Posterior cingulate gyrus (tissue), 11 donors: ENCODE data around the gene HS6ST3.

ENCODE experiments used
- DNase-seq, 10 donors: peaks; one replicate each; pipeline versions ENCODE4 v3.0.0 to v3.0.0-alpha.2; 2020 to 2021; ENCODE audit warnings: mixed read lengths in 3 of 10
- intact Hi-C: fragments of 100-400 bp; cut with DNase I; formaldehyde crosslinking; loops from one replicate; pipeline ENCODE4 v1.15.1; 2023

The HS6ST3 gene

DNA sequence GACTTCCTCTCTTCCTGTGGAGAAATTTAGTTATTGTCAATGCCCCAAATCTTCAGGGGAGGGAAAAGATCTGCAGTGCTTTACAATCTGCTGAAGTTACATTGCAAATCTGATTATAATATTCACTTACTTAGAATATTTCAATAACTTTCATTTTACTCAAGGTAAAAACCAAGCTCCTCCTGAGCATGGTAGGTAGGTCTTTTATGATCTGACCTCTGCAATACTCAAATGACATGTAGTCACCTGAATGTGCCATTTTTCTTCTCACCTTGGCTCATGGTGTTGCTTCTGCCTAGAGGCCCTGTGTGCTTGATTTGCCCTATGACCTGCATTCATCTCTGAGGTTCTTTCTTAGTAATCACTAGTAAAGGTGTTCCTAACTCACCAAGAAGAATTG, 331.4 kb downstream of the HS6ST3 start:
- intact Hi-C loops, result no loop called here
- DNase-seq, result no peak

DNA sequence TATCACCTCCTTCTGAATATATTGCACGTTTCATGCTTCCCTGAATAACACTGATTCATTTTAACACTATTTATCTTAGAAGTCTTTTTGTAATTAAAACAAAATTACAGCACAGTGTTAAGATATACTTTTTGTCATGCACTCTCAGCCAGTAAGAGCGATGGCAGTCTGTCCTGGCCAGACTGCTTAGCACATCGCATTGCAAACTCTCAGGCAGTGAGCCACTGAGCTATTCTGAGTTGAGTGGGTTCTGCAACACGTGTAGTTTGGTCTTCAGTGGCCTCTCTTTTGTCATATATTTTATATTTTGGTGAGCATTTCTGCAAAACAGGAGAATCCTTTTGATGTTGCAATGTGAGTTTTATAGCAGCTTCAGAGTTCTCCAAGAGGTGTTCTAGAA, 332.1 kb downstream of the HS6ST3 start:
- intact Hi-C loops, result no loop called here
- peak in 4 of 10 donors; percentile 15 to 62 (median 26) for DNase-seq

DNA sequence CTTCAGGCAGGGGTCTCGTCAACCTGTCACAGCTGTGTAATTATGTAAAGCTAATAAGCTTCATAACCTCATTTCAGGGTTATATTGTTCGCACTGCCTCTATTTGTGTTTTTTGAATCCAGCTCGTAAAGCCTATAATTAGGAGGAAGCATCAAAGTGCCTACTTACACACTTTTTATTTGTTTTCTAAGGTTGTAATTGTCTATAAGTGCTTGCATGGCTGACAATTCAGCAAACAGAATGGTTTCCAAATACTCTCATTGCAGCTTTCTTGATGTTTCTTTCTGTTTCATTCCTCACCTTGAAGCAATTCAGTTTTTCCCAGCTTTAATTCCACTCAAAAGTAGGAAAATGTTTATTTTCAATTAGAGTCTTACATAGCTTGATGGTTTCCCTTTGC, 336.3 kb downstream of the HS6ST3 start:
- DNase-seq, result no peak
- intact Hi-C loops, result no loop called here

DNA sequence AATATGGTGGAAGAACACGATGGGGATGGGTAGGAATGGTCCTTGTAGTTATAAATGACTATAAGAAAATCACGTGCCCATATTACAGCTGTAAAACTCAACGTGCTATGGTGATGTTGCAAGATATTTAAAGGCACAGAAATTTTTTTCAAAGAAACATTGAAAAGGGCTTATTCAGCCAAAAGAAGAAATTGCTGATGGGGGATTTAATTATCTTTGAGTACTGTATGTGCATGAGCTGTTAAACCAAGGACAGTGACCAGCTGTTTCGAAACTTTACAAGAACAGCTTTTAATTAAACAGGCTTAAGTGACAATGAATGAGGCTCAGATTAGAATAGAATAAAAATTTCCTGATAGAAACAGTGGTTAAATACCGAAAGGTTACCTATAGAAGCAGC, 339.0 kb downstream of the HS6ST3 start:
- intact Hi-C loops, result no loop called here
- DNase-seq, result no peak

DNA sequence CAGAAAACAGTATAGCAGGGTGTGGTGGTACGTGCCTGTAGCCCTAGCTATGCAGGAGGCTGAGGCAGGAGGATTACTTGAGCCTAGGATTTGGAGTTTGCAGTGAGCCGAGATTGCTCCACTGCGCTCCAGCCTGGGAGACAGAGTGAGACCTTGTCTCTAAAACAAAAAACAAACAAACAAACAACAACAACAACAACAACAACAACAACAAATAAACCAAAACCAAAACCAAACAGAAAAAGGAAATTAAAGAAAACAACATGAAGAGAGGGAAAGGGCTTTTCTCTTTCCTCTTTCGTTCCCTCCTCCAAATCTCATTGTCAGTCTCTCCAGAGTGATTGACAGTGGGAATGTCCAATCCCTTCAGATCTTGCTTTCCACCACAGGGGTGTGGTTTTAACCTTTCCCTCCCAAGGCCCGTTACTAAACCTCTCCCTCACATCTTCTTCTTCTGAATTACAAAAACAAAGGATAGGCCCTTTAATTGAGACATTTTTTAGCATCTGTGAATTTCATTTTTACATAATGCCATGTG, 341.2 kb downstream of the HS6ST3 start:
- DNase-seq, result no peak
- intact Hi-C loops, result no loop called here

DNA sequence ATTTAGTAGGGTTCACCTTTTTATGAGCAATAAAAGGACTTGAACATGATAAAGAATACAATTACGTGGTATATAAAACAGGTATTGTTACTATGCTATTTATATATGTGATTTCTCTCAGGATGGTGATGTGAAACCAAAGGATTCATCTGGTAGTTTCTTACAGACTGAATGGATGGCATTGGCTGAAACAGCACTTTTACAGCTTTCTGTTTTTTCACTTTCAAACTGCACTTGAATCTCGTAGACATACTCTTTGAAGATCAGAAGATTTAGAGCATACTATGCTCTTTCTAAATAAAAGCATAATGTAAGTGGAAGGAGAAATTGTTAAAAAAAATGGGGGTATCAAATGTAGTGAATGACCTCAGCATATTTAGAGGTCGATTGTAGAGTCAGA, 354.8 kb downstream of the HS6ST3 start:
- intact Hi-C loops, result no loop called here
- DNase-seq, result no peak

DNA sequence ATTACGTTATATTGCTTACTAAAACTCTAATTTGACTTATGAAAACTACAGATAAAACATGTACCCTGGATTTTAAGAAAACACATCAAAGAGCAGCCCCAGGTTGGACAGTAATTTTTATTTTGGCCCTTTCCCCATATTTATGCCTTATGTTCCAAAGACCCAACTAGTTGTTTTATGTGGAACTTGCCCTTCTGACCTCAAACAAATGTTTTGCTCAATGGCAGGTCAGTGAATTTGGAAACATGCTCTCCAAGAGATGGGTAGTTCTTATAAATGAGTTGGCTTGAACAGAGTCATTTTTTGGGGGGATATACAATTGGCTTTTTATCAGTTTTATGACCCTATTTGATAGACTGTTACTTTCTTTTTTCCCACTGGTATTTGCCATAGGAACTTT, 360.0 kb downstream of the HS6ST3 start:
- DNase-seq, result no peak
- intact Hi-C loops, result no loop called here

DNA sequence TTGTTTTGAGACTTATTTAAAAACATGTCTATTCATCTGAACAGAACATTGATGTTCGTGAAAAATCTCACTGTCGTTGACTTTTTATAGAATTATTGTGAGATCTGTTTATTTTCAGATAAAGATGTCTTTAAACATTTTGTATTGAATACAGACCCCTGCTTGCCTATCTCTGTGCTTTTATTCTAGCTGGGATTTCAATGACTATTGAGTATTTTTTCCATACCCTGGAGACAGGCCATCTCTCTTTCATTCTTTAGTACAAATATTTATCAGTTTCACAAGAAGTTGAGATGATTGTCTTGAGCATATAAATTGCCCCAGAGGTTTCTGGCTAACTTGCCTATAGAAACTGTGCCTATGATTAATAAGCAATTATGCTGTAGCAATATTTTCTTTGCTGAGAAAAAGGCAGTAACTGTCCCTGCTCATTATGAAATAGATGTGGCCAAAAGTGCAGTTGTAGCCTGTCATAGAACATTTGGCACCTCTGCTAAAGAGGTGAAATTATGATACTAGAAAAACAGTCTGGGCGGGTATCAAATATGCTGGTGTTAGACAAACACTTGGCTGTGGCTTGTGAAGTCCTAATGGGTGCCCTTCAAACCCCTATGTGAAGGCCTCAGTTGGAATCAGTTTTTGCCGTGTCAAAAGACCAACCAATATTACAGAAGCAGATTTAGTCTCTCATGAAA, 360.6 kb downstream of the HS6ST3 start:
- DNase-seq, result no peak
- intact Hi-C loops, result no loop called here

DNA sequence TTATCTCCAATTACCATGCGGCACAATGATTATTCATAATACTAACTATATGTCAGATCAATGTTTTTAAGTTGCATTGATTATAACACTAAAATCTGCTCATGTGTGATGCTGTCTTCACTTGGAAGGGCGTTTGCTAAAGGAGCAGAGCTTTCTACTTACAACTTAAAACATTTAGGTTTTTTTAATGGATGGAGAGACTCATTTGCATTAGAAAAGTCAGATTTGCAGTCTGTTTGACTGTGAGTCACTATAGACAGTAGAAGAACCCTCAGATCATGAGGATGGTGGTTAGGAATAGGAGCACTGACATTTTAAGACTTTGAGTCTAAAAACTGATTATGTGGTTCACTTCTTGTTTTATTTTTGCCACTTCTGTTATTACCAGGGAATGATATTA, 364.6 kb downstream of the HS6ST3 start:
- intact Hi-C loops, result no loop called here
- DNase-seq, result no peak

DNA sequence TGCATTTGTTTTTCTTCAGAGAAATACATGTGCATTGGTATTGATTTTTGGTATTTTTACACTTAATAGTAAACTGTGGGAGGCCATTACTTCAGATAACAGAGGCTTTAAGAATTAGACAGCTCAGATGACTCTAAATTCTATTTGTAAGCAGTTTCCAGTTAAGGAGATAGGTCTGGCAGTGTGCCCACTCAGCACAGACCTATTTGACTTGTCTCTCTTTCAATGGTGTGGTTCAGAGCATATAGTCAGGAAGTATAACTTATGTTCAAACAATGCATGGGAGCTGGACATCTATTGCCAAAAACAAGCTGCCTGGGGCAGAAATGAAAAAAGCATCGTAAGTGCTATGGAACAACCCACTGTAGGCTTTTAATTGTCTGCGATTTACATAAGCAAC, 370.7 kb downstream of the HS6ST3 start:
- DNase-seq, result no peak
- intact Hi-C loops, result no loop called here

DNA sequence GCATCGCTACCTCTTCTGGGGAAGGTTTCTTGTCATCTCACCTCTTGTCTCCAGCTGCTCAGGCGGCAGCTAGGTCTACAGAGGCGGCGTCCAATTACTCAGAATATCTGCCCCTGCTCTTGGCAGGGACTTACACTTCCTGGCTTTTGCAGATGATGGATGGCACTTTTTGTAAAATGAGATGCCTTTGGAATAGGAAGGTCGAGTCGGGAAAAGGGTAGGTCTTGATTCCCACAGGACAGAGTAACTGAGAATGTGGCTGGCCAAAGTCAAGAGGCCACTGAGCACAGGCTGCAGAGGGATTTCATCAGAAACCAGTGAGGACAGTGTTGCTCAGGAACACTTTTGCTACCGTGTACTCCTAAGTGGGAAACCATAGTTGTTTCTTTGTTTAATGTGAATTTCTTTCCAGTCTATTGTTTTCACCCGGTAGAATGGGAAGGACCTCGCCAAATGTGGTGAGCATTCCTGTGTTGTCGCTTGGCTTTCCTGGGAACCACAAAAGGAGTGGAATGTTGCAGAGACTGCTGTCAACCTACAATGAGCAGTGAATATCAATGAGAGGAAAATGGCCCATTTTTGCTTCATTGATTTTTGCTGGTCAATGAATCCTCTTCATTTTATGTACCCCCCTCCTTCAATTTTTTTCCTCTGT, 383.7 kb downstream of the HS6ST3 start:
- no peak for DNase-seq
- intact Hi-C loops, result no loop called here

DNA sequence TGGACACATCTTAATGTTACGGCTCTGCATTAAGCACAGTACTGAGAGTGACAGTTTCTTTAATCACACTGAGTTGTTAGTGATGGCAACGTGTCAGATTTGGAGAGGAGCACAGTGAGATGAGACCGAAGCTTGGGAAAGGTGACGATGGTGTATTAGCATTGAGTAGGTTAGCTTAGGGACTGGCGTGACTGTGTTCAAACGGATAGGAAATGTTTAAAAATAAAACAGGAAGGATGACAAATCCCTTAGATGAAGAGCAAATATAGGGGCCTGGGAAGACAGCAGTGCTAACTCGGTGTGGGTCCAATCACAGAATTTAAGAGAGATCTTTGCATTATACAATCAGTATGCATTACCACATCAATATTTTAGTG, 384.3 kb downstream of the HS6ST3 start:
- intact Hi-C loops, result no loop called here
- DNase-seq, result no peak

DNA sequence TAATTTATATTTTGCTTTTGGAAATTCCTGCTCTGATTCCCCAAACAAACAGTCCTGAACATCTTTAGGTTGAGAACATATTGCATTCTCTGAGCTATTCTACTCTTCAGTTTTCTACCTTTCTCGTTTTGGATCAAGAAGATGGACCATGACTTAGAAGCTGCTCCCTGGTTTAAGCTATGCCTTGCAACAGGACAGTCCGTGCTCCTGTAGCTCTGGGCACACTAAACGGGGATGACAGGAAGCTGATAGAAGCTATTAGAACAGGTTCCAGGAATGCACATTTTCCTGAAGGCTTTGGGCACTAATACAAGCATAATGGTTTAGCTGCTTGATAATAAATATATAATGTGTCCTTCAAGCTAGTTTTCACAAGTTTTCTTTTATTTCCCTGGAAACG, 385.2 kb downstream of the HS6ST3 start:
- intact Hi-C loops, result no loop called here
- DNase-seq, result no peak

DNA sequence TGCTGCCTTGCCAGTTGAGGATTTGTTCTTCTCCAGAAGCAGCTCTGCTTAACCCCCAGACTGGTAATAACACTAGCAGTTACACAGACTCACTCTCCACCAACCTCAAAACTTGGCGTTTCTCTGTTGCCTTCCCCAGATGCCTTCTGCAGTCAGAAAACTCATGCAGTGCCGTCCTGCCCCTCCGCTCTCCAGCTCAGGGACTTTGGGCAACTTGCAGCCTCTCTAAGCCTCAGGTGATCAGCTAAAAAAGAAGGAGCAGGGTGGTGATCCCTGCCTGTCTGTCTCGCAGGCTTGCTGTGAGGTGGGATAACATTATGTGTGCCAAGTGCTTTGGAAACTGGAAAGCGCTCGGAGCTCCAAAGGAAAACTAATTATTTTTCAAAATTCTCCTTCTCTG, 391.6 kb downstream of the HS6ST3 start:
- intact Hi-C loops, result no loop called here

DNA sequence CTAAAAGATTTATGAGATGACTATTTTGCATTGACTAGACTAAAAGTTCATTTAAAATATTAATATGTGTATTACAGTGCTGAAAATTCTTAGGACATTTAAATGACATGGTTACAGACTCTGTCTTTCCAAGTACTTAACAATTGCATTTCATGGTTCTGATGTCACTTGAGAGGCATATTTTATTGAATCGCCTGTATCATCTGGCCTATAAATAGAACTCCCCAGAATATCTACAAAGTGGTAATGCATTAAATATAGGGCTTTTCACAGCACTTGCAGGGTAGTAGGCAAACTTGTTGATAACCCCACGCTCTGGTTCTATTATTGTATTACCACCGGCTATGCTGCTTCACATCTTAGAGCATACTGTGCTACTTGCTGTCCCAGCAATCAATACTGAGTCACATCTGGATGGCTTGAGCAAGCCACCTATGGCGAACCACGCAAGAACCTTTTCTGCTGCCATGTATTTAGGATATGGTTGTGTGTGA, 400.6 kb downstream of the HS6ST3 start:
- intact Hi-C loops, result no loop called here
- DNase-seq, result peak in 1 of 10 donors; percentile 70

More for the DNA sequence above, 391.6 kb downstream of the HS6ST3 start:
- DNase-seq, result no peak

DNA sequence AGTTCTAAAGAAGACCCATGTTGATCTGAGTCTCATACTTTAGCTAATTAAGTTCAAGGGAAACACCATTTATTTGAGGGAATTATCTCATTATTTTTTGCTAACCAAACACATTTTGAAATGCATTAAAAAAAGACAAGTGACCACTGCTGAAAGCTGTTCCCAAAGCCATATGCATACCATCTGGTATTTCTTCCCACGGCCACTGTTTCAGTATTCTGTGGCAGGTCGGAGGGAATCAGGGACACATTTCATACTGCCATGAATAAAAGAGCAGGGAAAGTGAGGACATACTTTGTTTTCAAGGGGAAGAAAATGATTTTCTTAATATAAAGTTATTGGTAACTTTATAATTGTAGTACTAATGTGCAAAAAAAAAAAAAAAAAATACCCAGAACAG, 401.2 kb downstream of the HS6ST3 start:
- intact Hi-C loops, result no loop called here
- no peak for DNase-seq

DNA sequence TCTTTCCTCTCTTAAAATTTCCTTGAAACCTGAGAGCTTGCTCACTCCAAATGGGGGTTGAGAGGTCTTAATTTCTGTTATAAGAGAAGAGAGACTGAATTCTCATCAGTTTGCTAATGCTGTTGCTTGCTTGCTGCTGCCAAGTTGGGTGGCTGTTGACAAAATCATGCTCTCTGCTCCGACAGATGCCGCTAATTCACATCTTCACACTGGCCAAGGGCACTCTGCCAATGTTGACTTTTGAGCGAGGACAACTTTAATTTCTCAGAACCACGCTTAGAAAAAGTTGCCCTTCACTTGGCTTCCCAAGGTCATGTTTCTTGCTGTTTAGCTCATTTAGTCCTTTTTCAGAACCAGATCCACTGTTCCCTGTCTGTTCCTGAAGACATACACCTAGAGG, 402.9 kb downstream of the HS6ST3 start:
- intact Hi-C loops, result no loop called here
- DNase-seq, result peak in 3 of 10 donors; percentile 26 to 77 (median 67)

DNA sequence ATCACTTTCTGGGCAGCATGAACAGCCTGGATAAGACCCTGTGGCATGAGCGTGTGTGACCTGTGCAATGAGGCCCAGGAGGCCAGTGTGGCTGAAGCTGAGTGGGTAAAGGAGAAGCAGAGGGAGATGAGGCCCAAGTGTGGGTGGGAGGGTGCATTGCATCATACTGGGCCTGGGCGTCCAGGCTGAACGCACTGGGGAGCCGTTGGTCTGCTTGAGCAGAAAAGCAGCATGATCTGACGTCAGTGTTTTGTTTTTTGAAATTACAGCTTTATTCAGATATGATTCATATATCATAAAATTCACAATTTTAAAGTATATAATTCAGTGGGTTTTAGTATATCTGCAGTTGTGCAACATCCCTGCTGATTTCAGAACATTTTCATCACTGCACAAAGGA, 409.7 kb downstream of the HS6ST3 start:
- intact Hi-C loops, result no loop called here
- peak in 4 of 10 donors; percentile 28 to 81 (median 74) for DNase-seq

DNA sequence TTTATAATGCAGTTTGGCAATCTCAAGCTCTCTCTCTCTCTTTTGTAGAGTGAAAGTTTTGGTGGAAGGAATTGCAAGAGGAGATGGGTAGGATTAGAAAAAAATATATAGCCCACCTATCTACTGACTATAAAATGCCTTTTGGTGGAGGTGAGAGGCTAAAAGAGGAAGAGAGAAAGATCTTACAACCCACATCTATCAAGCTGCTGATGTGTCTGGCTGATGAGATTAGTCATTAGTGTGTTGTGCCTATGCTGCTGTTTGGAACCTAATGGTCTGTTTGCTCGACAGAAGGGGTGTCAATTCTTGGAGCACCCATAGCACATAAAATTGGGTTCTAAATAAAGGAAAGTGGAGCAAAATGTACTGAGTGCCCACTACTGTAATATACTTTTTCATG, 411.0 kb downstream of the HS6ST3 start:
- intact Hi-C loops, result no loop called here
- DNase-seq, result no peak

DNA sequence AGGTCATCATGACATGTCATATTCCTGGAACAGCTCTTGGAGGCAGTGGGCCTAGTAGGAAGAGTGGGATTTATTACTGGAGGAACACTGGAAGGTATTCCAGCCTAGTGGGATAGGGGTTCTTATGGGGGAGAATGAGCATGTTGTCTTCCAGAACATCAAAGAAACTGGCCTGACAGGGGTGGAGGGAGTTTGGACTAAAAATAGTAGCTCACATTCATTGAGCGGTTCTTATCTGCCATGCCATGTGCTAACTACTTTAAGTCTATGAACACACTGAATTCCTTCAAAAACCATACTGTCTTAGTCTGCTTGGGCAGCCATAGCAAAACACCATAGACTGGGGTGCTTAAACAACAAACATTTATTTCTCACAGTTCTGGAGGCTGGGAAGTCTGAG, 413.6 kb downstream of the HS6ST3 start:
- intact Hi-C loops, result no loop called here
- no peak for DNase-seq

DNA sequence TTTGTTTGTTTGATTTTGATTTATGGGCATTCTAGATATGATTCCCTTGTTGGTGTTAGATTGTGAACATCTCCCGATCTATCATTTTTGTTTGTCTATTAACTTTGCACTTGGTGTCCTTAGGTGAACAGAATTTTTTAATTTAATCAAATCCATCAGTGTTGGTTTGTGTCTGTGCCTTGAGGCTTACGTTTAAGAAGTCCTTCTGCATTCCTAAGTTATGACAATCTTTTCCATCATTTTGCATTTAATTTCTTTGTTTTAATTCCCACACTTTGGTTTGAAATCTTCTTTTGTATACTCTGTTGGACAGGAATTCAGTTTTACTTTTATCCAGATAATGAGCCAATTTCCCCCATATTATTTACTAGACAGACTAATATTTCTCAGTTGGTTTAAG, 421.7 kb downstream of the HS6ST3 start:
- intact Hi-C loops, result no loop called here
- DNase-seq, result no peak

DNA sequence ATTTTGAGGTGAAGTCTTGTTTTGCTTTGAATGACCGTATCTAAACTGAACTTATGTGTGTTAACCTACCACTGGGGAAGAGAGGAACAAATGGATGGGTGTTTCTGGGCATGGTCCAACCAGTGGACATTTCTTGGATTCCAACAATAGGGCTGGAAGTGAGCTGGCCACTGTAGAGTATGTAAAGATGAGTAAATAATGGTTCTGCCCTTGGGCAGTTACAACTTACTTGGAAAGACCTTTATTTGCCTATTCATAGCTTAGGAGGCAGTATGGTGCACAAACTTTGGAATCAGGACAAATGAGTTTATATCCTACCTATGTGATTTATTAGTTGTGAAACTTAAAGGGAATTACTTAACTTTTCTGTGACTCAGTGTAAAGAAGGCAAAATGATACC, 429.5 kb downstream of the HS6ST3 start:
- no peak for DNase-seq
- intact Hi-C loops, result no loop called here
